Renal pelvis (tissue), 4 donors: ENCODE data around the gene SLC2A4RG. TPM values are rescaled to one million over a fixed set of nuclear protein-coding genes. Genes with fewer than 3 reads are reported as not detected.

Experiments
- DNase-seq: peaks from one replicate; pipeline ENCODE4 v3.0.0-alpha.2; 2013
- polyA plus RNA-seq, 3 donors: library from polyadenylated mRNA; unstranded; fragments of 120-200 nt; gene quantifications; one replicate each; pipeline ENCODE4 v1.2.1, GENCODE V29; 2013; ENCODE audit not compliant: insufficient read length in 3 of 3

The SLC2A4RG gene
- polyA plus RNA-seq, 3 donors, result 107 to 147 (median 140) TPM

DNA sequence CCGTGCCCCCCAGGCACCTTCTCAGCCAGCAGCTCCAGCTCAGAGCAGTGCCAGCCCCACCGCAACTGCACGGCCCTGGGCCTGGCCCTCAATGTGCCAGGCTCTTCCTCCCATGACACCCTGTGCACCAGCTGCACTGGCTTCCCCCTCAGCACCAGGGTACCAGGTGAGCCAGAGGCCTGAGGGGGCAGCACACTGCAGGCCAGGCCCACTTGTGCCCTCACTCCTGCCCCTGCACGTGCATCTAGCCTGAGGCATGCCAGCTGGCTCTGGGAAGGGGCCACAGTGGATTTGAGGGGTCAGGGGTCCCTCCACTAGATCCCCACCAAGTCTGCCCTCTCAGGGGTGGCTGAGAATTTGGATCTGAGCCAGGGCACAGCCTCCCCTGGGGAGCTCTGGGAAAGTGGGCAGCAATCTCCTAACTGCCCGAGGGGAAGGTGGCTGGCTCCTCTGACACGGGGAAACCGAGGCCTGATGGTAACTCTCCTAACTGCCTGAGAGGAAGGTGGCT, 42.2 kb upstream of the SLC2A4RG start:
- no peak for DNase-seq

DNA sequence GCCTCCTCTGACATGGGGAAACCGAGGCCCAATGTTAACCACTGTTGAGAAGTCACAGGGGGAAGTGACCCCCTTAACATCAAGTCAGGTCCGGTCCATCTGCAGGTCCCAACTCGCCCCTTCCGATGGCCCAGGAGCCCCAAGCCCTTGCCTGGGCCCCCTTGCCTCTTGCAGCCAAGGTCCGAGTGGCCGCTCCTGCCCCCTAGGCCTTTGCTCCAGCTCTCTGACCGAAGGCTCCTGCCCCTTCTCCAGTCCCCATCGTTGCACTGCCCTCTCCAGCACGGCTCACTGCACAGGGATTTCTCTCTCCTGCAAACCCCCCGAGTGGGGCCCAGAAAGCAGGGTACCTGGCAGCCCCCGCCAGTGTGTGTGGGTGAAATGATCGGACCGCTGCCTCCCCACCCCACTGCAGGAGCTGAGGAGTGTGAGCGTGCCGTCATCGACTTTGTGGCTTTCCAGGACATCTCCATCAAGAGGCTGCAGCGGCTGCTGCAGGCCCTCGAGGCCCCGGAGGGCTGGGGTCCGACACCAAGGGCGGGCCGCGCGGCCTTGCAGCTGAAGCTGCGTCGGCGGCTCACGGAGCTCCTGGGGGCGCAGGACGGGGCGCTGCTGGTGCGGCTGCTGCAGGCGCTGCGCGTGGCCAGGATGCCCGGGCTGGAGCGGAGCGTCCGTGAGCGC, 41.6 kb upstream of the SLC2A4RG start:
- no peak for DNase-seq

DNA sequence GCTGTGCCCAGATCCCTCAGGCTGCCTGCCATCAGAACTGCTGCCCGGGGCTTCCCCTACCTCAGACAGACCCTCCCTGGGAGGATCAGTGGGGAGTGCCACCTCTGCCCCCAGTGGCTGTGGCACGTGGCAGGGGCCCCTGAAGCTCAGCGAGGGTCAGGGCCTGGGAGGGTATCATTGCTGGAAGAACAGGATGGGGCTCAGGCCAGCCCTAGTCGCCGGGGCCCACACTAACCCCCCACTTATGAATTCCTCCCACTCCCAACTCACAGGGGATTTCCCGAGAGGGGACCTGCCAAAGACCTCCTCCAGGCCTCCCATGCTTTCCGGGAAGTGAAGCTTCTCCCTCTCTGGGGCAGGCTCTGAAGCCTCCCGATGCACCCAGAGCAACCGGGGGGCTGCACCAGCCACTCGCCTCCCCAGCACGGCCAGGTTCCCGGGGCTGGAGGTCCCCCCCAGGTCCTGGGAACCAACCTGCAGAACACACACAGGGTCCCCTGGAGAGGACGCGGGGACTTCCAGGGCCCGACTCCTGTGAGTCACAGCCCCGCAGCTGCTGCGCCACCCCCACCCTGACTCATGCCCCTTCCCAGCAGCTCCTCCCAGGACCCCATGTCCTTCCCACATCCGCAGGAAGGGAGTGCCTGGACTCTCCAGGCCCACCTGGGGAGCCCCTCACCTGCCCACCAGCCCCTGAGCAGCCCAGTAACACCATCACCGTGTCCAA, 40.7 kb upstream of the SLC2A4RG start:
- DNase-seq, result no peak

DNA sequence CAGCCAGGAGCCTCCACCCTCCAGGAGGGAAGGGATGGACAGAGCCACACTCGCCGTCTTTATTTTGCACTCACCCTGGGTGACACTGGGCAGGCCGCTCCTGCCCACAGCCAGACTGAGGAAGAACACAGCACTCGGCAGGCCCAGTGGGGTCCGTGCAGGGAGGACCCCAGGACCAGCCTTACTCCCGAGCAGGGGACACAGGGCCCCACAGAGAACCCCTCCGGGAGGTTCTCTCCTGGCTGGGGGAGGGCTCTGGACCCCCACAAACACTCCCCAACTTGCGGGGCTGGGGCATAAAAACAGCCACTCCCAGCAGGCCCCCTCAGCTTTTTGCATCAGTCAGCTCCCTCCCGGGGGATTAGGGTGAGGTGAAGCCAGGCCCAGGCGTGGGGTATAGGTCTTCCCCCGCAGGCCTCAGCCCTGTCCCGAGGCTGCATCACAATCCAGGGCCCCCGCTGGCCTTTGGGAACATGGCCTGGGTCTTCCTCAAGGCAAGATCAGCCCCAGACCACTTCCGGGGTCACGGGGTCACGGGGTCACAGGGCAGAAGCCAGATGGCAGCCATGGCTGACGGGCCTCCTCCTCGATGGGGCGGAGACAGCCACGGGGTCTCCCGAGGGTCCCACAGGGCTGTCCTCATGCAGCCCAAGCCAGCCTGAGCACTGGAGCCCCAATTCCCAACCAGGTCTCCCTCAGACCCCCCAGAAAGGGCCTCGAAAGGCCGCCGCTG, 39.9 kb upstream of the SLC2A4RG start:
- DNase-seq, result no peak

DNA sequence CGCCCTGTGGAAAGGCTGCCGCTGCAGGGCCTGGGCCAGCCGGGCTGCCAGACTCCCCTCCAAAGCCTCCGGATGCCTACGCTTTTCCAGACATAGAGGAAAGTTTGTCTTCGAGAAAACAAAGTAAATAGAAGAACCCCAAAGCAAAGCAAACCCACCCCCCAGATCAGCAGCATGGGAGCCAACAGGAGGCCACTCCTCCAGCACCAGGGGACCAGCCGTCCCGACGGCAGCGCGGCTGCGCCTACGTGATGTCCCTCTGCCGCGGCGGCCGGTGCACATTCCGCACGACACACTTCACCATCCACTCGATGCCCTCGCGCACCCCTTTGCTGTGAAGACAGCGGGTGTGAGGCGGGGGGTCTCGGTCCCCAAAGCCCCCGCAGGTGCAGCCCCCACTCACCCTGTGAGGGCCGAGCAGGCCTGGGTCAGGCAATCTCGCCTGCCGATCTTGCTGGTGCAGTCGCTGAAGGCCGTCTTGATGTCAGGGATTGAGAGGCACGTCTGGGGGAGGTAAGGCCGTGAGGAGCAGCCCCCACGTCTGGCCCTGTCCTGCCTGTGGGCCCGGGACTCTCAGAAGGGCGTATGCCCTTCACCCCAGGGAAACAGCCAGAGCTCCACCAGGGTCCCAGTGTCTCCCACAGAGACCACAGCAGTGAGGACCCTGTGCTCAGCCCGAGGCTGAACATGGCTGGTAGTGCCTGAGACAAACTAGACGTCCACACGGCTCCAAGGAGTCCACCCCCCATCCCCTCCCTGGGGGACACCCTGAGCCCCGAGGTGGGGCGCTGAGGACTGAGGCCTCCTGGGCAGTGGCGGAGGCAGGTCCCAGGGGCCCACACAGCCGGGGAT, 39.2 kb upstream of the SLC2A4RG start:
- no peak for DNase-seq

DNA sequence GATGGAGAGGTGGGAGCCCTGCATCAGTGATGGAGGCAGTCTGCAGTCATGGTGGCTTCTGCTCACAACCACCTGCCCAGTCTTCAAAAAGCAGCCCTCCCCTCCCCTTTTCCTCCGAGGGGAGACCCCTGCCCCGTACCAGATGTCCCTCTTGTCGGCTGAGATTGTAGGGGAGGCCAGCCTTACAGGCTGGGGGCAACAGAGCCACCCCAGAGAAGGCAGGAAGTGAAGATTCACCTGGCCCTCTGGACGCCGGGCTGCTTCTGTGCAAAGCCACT, 38.6 kb upstream of the SLC2A4RG start:
- no peak for DNase-seq

DNA sequence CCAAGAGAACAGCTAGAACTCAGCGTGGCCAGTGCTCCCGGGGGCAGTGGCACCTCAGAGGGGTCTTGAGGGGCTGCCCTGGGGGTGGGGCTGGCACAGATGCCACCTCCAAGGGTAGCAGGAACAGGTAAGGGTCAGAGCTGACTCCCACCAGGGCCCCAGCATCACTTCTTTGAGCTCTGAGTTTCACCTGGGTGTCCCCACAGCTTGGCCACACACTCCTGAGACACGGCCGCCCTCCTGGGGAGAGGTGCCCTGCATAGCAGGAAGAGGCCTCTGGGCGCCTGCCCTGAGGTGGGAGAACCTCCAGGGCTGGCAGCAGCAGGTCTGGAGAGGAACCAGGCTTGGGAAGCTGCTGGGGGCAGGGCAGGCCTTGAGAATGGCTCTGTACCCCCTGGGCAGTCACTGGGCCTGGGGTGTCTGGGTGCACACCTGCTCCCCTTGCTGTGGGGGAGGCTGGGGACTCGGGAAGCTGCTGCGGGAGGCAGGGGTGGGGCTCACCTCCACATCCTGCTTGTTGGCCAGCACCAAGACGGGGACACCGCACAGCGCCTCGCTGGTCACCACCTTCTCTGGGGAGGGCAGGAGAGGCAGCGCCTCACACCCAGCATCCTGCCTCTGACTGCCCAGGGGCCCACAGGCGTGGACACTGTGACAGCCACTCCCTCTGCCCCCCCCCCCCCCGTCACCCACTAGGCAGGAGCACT, 38.1 kb upstream of the SLC2A4RG start:
- DNase-seq, result no peak

DNA sequence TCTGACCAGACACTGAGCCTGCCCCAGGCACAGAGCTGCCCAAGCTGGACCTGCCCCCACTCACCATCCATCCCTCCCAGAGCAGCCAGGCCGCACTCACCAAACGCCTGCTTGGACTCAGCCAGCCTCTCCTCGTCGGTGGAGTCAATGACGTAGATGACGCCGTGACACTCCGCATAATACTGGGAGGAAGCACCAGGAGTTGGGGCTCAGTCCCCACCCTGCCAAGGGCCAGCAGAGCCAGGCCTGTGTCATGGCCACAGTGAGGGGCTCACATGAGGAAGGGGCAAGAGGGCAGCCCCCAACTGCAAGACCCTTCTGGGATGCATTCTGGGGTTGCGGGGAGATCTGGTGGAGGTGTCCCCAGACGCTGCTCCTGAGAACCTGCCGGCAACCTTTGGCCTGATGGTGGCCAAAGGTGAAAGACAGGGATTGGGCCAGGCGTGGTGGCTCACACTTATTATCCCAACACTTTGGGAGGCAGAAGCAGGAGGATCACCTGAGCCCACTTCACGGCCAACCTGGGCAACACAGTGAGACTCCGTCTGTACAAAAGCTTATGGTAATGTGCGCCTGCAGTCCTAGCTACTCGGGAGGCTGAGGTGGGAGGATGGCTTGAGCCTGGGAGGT, 37.4 kb upstream of the SLC2A4RG start:
- DNase-seq, result no peak

DNA sequence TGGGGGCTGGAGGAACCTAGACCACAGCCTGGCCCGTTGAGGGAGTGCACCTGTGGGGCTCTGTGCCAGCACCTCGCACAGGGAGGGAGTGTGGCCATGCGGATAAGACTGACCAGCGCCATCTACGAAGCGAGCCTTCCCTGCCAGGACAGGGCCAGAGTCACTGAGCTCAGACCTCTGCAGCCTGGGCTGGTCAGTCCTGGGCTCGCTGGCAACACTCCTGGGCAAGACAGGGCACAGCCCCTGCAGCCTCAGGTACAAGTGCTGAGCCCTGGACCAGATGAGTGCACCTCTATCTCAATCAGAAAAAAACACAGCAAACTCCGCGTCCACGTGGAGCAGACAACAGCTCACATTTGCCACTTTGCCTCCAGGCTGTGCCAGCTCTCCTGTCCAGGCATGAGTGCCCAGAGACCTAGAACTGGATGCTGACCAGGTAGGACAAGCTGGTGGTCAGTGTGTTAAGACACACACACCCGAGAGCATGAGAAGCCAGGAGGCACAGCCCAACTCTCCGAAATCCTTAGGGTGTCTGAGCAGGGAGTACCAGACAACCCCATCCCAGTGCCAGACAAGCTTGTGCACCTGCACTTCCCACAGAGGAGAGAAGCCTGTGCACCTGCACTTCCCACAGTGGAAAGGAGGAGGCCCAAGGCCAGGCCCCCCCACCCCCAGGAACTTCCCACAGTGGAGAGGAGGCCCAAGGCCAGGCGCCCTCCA, 36.7 kb upstream of the SLC2A4RG start:
- no peak for DNase-seq

DNA sequence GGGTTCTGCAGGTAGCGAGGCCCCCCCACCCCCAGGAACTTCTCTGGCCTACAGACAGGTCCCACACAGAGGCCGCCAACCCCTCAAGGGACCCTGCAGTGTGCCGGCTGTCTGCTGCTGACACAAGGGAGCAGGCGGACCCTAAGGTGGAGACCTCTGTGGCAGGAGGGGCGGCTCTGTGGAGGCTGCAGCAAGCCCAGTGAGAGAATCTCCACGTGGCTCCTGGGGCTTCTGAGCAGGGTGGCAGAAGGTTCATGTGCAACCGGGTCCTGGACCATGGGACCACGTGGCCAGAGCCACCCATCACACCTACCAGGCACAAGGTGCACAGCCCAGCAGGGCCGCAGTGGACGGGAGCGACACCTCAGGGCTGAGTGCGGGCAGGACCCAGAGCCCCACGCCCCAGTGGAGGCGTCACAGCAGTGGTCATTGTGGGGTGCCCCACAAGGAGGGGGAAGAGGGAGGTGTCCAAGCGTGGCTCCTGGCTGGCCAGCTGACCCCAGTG, 36.1 kb upstream of the SLC2A4RG start:
- DNase-seq, result no peak

DNA sequence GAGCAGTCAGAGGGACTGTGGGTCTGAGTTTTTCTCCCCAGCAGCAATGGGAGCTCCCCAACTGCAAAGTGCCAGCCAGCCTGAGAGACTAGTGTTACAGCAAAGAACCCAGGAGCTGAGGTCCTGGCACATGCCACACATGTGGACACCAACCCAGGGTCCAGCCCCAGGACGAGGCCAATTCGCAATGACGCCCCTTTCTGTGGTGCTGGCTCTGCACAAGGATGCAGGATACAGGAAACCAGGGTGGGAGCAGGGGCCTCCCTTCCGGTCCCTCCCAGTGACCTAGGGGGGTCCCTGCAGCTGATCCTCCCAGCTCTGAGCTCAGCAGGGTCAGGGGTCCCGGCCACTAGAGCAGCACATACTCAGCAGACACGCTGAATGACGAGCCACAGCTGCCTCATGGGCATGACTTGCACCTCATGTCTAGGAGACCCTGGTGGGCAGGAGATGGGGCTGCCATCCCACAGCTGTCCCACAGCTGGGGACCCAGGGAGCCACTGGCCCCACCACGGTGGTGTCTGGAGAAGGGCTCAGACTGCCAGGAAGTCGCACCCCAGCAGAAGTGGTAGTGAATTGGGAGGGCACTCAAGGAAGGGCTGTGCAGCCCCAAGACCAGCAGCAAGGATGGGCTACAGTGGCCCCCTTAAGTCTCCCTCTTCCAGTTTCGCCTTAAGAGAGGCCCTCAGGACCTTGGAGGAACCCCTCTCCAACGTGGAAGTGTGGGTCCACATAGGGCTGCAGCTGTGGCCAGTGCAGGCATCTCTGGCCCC, 35.4 kb upstream of the SLC2A4RG start:
- no peak for DNase-seq

DNA sequence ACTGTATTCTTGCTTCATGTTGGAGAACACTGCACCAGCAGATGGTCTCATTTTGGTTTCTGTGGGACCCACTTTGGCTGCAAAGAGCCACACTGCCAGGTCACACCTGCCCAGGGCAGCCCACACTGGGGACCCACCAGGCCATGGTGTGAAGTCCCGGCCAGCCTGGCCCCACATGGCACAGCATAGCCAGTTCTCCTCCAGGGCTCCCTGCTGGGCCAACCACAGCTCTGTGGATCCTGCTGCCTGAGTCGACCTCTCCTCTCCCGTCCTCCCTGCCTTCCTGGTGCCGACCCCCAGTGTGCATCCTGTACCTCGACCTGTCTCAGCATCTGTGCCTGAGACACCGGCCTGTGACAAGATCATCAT, 34.8 kb upstream of the SLC2A4RG start:
- DNase-seq, result no peak

DNA sequence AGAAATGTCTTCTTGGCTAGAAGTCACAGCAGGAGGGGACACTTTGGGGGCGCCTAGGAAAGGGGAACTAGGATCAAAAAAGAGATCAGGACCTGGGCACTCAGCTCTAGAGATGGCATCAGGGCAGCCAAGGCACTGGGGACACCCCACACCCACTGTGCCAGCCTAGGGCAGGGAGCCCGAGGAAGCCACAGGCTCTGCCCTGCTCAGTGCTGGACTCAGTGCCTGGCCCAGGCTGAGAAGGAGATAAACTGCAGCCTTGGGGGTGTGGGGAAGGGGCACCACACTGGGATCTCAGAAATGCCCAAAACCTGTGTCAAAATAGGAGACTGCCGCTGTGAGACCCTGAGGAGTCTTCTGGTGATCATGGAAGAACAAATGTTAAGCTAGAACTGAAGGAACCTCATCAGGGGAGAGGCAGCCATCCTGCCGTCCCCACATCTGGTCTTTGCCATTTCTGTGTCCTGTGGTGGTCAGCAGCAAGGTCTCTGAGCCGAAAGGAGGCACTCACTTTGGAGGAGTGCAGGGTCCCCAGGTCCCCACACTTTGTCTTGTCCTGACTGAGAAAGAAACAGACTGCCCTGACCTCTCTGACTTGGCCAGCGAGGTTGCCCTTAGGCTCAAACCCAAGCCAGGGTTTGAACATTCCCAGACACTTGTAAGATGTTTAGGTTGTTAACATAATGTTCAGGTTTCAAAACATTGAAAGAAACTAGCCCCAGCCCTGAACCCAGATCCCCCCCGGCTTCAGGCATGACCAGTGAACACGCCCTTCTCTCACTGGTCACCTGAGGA, 34.1 kb upstream of the SLC2A4RG start:
- no peak for DNase-seq

DNA sequence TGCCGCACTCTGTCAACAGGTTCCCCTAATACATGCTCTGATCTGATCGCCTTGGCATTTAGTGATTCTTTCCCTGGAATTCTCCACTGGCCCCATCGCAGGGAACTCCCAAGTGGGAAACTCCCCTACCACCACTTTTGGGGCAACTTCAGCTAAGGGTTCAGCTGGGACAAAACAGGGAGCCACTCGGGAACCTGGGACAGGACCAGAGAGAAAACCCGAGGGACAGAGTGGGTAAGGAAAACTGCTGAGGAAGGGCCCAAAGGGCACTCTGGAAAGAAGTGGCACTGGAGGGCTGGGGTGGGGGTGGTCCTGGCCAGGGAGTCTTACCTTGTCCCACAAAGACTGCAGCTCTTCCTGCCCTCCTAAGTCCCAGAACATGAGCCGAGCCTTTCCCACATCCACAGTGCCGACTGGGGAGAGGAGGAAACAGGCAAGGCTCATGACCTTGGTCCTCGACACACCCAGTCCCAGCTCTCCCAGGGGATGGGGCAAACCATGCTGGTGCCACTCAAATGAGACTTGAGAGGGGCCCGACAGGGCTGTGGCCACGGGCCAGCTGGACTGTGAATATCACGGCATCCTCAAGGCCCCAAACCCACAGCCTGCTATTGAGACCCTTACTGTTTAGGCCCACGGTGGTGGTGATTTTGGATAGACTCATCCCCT, 33.4 kb upstream of the SLC2A4RG start:
- no peak for DNase-seq

DNA sequence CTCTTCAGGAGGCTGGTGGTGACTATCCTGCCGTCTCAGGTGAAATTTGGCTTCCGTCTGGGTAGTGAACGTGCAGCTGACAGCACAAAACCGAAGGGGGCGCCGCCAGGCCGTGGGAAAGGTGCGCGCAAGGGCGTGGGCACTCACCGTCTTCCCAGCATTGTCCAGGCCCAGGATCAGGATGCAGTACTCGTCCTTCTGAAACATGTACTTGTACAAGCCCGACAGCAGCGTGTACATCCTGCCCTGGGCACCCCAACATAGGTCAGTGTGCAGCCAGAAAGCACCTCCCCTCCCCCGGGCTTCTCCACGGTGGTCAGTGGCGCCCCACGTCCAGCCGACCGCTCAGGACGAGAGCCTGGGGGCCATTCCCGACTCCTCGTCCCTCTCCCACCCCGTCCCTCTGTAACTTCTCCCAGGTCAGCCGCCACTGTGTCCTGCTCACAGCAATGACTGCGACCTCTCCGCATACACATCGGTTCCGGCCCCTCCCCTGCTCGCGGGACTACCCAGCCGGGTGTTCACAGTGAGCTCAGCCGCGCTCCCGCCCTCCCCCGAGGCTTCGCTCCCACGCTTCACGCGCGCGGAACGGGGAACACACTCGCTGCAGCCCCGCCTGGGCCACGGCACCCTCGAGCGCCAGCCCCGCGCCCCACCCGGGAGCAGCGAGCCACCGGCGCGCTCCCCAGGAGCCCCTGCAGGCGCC, 32.6 kb upstream of the SLC2A4RG start:
- DNase-seq, result no peak

DNA sequence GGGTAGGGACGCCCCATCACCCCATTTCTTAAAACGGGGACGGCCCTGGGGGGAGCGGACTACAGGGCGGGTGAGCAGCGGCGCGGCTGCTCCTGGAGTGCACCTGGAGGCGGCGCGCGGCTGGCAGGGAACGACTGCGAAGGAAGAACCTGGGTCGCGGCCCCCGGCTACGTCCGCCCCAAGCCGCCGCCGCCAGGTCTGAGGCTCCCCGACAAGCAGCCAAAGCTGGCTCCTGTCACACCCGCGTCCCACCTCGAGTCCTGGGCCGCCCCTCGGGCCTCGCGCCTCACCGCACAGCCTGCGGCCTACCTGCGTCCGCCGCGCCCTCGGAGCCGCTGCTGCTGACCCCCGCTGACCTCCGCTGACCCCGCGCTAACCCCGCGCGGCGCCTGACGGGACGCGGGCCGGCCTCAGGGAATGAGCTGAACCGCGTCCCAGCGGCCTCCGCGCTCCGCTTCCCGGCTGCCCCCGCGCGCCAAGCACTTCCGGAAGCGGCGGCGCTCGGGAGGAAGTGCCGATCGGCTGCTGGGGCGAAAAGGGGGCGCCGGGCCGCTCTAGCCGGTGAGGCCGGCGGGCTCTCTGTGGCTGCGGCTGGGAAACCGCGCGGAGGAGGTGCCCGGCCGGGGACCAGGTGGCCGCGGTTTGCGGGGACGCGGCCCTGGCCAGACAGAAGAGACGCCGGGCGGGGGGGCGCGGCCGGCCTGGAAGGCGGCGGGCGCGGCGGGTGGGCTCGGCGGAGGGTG, 31.8 kb upstream of the SLC2A4RG start, which contains the start of the genes ARFRP1 and ZGPAT:
TSS of gene ARFRP1 (minus strand) at position 419 of the 743 bp plus-strand sequence. CDS start 885 bp downstream, outside the sequence.
TSS of gene ZGPAT (plus strand) at position 482 of the 743 bp plus-strand sequence. CDS start 542 bp downstream, outside the sequence.
- peak; percentile 86 for DNase-seq
